Measurements from ENCODE around the gene SARNP.
"Not testable (repeated sequence)": the region's sequence is repeated elsewhere in the genome, so short reads cannot be mapped to it uniquely, and the experiment has no call there.

The SARNP gene

GRCh38 chr12:55838361-55838760 lies 20.8 kb upstream of the SARNP start:
- no peak for DNase-seq

- DNase-seq = not testable (repeated sequence)
These were observed 16.9 kb upstream of the SARNP start for GRCh38 chr12:55834400-55834799.

GRCh38 chr12:55833056-55833455 lies 15.5 kb upstream of the SARNP start:
- no peak for DNase-seq

GRCh38 chr12:55831447-55831815 lies 13.9 kb upstream of the SARNP start:
- no peak for DNase-seq

GRCh38 chr12:55830601-55831446 lies 13.3 kb upstream of the SARNP start:
- DNase-seq = no peak

- peak; percentile 46 for DNase-seq
These were observed 12.6 kb upstream of the SARNP start for GRCh38 chr12:55829967-55830600.

- no peak for DNase-seq
These were observed 10.8 kb upstream of the SARNP start for GRCh38 chr12:55828357-55828756.

GRCh38 chr12:55827806-55828205 lies 10.3 kb upstream of the SARNP start:
- no peak for DNase-seq

- DNase-seq = no peak
These were observed 7.2 kb upstream of the SARNP start for GRCh38 chr12:55824726-55825125.

- no peak for DNase-seq
These were observed 5.9 kb upstream of the SARNP start for GRCh38 chr12:55823419-55823818.

- DNase-seq = no peak
These were observed 4.7 kb upstream of the SARNP start for GRCh38 chr12:55822228-55822627.

GRCh38 chr12:55820679-55821078 lies 3.2 kb upstream of the SARNP start:
- DNase-seq = no peak

- no peak for DNase-seq
These were observed 1.4 kb upstream of the SARNP start for GRCh38 chr12:55818886-55819285.

GRCh38 chr12:55818140-55818728 lies 710 bp upstream of the SARNP start:
- DNase-seq = no peak

GRCh38 chr12:55816881-55817344 lies 611 bp downstream of the SARNP start:
- DNase-seq = no peak

- no peak for DNase-seq
These were observed 2.1 kb downstream of the SARNP start for GRCh38 chr12:55815473-55815872.

GRCh38 chr12:55814257-55814656 lies 3.3 kb downstream of the SARNP start:
- no peak for DNase-seq

- DNase-seq = no peak
These were observed 5.4 kb downstream of the SARNP start for GRCh38 chr12:55812088-55812487.

- DNase-seq = no peak
These were observed 8.2 kb downstream of the SARNP start for GRCh38 chr12:55809274-55809673.

- no peak for DNase-seq
These were observed 10.5 kb downstream of the SARNP start for GRCh38 chr12:55806982-55807381.

GRCh38 chr12:55797550-55797949 lies 20.0 kb downstream of the SARNP start:
- no peak for DNase-seq

- no peak for DNase-seq
These were observed 20.5 kb downstream of the SARNP start for GRCh38 chr12:55797068-55797467.

- DNase-seq = no peak
These were observed 21.6 kb downstream of the SARNP start for GRCh38 chr12:55795950-55796349.

GRCh38 chr12:55789893-55790292 lies 27.6 kb downstream of the SARNP start:
- DNase-seq = no peak

All from GF-D8 (cell line).